SHP77 (cell line): ENCODE results near the gene ARID5B.

Source experiments
- DNase-seq, 2 experiments: peaks; one replicate each; lab custom pipeline; 2025; lab: John Stamatoyannopoulos, UW

ARID5B gene

GRCh38 chr10:62050346-62050892 is 148.9 kb downstream of the ARID5B start:
- DNase-seq, result no peak

- DNase-seq, result peak; percentile 38 to 51
Observed at GRCh38 chr10:62050893-62051433, 149.5 kb downstream of the ARID5B start.

- no peak for DNase-seq
Observed at GRCh38 chr10:62052276-62052675, 150.8 kb downstream of the ARID5B start.

GRCh38 chr10:62053860-62054259 is 152.4 kb downstream of the ARID5B start:
- no peak for DNase-seq

- no peak for DNase-seq
Observed at GRCh38 chr10:62054408-62054807, 152.9 kb downstream of the ARID5B start.

- no peak for DNase-seq
Observed at GRCh38 chr10:62054830-62055229, 153.3 kb downstream of the ARID5B start.

GRCh38 chr10:62056219-62056618 is 154.7 kb downstream of the ARID5B start:
- DNase-seq, result no peak

GRCh38 chr10:62056698-62057097 is 155.2 kb downstream of the ARID5B start:
- no peak for DNase-seq

- DNase-seq, result no peak
Observed at GRCh38 chr10:62057359-62057758, 155.9 kb downstream of the ARID5B start.

- DNase-seq, result no peak
Observed at GRCh38 chr10:62057850-62058249, 156.4 kb downstream of the ARID5B start.

- no peak for DNase-seq
Observed at GRCh38 chr10:62058476-62058875, 157.0 kb downstream of the ARID5B start.

GRCh38 chr10:62058896-62059216 is 157.4 kb downstream of the ARID5B start:
- DNase-seq, result no peak

GRCh38 chr10:62059217-62059920 is 157.9 kb downstream of the ARID5B start:
- DNase-seq, result no peak

GRCh38 chr10:62062028-62062427 is 160.5 kb downstream of the ARID5B start:
- no peak for DNase-seq

GRCh38 chr10:62062752-62063512 is 161.4 kb downstream of the ARID5B start:
- DNase-seq, result no peak

GRCh38 chr10:62063795-62064472 is 162.4 kb downstream of the ARID5B start:
- DNase-seq, result no peak

- DNase-seq, result no peak
Observed at GRCh38 chr10:62067560-62067959, 166.1 kb downstream of the ARID5B start.

- no peak for DNase-seq
Observed at GRCh38 chr10:62068464-62068863, 167.0 kb downstream of the ARID5B start.

GRCh38 chr10:62069452-62070178 is 168.1 kb downstream of the ARID5B start:
- no peak for DNase-seq

GRCh38 chr10:62071846-62072281 is 170.4 kb downstream of the ARID5B start:
- no peak for DNase-seq

- no peak for DNase-seq
Observed at GRCh38 chr10:62072901-62073300, 171.4 kb downstream of the ARID5B start.

- DNase-seq, result no peak
Observed at GRCh38 chr10:62073429-62073828, 171.9 kb downstream of the ARID5B start.
